Pancreas (tissue), 10 donors: ENCODE results near the gene MTFR1L. TPM values are rescaled to one million over a fixed set of nuclear protein-coding genes. Genes with fewer than 3 reads are reported as not detected.

Source experiments
- ATAC-seq, 4 donors: fragments of 200-7000 bp; cut with Tn5 transposase; one replicate each; pipeline versions ENCODE4 v1.8.0 to v1.9.1; 2020; ENCODE audit warnings: mild to moderate bottlenecking in 4 of 4, moderate library complexity in 4 of 4
- DNase-seq, 6 donors: peaks; one replicate each; pipeline ENCODE4 v3.0.0-alpha.2; 2020
- FAIRE-seq: peaks from 2 replicates; lab custom pipeline; 2012; peaks lifted over from hg19 to GRCh38; lab: Jason Lieb, UNC
- H3K27ac ChIP-seq, 4 donors: fragments of 200-600 bp; sonication (generic); 1 replicate in 3 of 4; 2 replicates in 1 of 4; pipeline versions ENCODE4 v1.5.0 to v1.8.0; 2020
- H3K27me3 ChIP-seq, 4 donors: fragments of 200-600 bp; one replicate each; pipeline ENCODE4 v1.8.0; 2021
- H3K36me3 ChIP-seq, 3 donors: fragments of 200-600 bp; sonication (generic) in 1 of 3; one replicate each; pipeline versions ENCODE4 v1.5.0 to v1.8.0; 2020 to 2021
- H3K4me1 ChIP-seq, 3 donors: fragments of 200-600 bp; one replicate each; pipeline ENCODE4 v1.8.0; 2021
- H3K4me3 ChIP-seq, 4 donors: fragments of 200-600 bp; sonication (generic) in 2 of 4; one replicate each; pipeline versions ENCODE4 v1.5.0 to v1.8.0; 2020 to 2021
- H3K9me3 ChIP-seq, 4 donors: fragments of 200-600 bp; one replicate each; pipeline ENCODE4 v1.8.0; 2021
- CTCF ChIP-seq, 4 donors: fragments of 200-600 bp; sonication (generic) in 3 of 4; IDR thresholded peaks; one replicate each; pipeline versions ENCODE4 v1.5.0 to v1.8.0; 2021; ENCODE audit warnings: antibody characterized with exemption in 4 of 4
- WGBS, 2 donors: extraction: QIAGEN DNeasy Blood & Tissue Kit; methylation state at CpG; one replicate each; pipeline ENCODE4 v1.1.7; 2013; 5-methylcytosine and 5-hydroxymethylcytosine counted together
- intact Hi-C, 3 donors: fragments of 100-400 bp; cut with DNase I; formaldehyde crosslinking; loops; one replicate each; pipeline versions ENCODE4 v1.11.1 to v1.14.2; 2022
- polyA plus RNA-seq, 2 donors: library from polyadenylated mRNA; stranded (reverse); fragments of 200-250 nt; gene quantifications; one replicate each; pipeline ENCODE4 v1.2.3, GENCODE V29; 2013
- total RNA-seq, 6 donors: library from RNA; stranded (reverse); fragmentation: NEBNext Ultra II Directional in 4 of 6; extraction: Animal tissue kit (Norgen Biotek cat#: 25700) in 4 of 6; gene quantifications; one replicate each; pipeline versions ENCODE4 v1.2.1 to v1.2.4, GENCODE V29; 2021 to 2023
- donor health status: healthy with polysubstance abuse.
- donor health status: DM: no; HTN: no; CAD: no; lungs with moderate emphysema.
- donor health status: DM: no; HTN: no; CAD: no.
- donor health status: control.
- donor health status: control.
- donor health status: Bipolar disorder and iron deficiency.
- donor health status: DM: yes; HTN: yes; CAD: no.
- donor health status: DM: no; HTN: no; CAD: no.
- donor health status: DM: no; HTN: no; CAD: no.
- donor health status: DM: yes; HTN: yes; CAD: no.

MTFR1L gene
- total and polyA plus RNA-seq, 8 donors = 24.0 to 59.6 (median 27.5) TPM

- Histone ChIP-seq H3K4me3 (no peak overlapping the region), H3K36me3 (peaks cover 0 to 15% (median 5%) of the 10 kb centered on the region in 3 donors), H3K4me1 (peaks cover 16 to 19% (median 18%) of the 10 kb centered on the region in 3 donors), H3K9me3 (no peaks in the 10 kb centered on the region), H3K27me3 (no peaks in the 10 kb centered on the region), H3K27ac (peak overlapping the region in 1 of 4 donors; percentile 94)
- 35 to 37% methylated on average over 8 of the region's 8 CpGs for WGBS, 2 donors
- FAIRE-seq (no peak), ATAC-seq (no peak), DNase-seq (peak in 1 of 6 donors; percentile 49)
- intact Hi-C loops = loop anchor here in 1 of 3 donors (10.0 kb wide), 1 partner anchor 413 kb away; no protein-coding TSS in a partner anchor
- TF ChIP-seq CTCF (IDR thresholded peaks at IDR 0.05) = no peak
These were observed 1.8 kb upstream of the MTFR1L start for GRCh38 chr1:25817840-25818501.

- intact Hi-C loops = loop anchor here in 1 of 3 donors (10.0 kb wide), 1 partner anchor 414 kb away; no protein-coding TSS in a partner anchor
- FAIRE-seq = no peak
- Histone ChIP-seq H3K4me3 (peak overlapping the region in 2 of 4 donors; percentile 74 to 97), H3K27me3 (no peaks in the 10 kb centered on the region), H3K27ac (peak overlapping the region in 2 of 4 donors; percentile 52 to 94), H3K36me3 (peaks cover 0 to 12% (median 5%) of the 10 kb centered on the region in 3 donors), H3K4me1 (peaks cover 16 to 19% (median 18%) of the 10 kb centered on the region in 3 donors), H3K9me3 (no peaks in the 10 kb centered on the region)
- WGBS, 2 donors = 20 to 21% methylated on average over 6 of the region's 6 CpGs
- DNase-seq = no peak
- no peak for ATAC-seq
- no peak for TF ChIP-seq CTCF (IDR thresholded peaks at IDR 0.05)
These were observed 1.2 kb upstream of the MTFR1L start for GRCh38 chr1:25818569-25818968.

- WGBS, 2 donors = 1% methylated on average over 66 to 67 of the region's 67 CpGs
- ATAC-seq = peak; percentile 32 to 65 (median 50)
- Histone ChIP-seq H3K4me3 (peak overlapping the region; percentile 74 to 97 (median 86)), H3K27me3 (no peaks in the 10 kb centered on the region), H3K4me1 (peaks cover 16 to 19% (median 18%) of the 10 kb centered on the region in 3 donors), H3K9me3 (no peaks in the 10 kb centered on the region), H3K36me3 (peaks cover 0 to 2% (median 0%) of the 10 kb centered on the region in 3 donors), H3K27ac (peak overlapping the region; percentile 91 to 95 (median 92))
- TF ChIP-seq CTCF (IDR thresholded peaks at IDR 0.05) = no peak
- FAIRE-seq = no peak
- peak in 3 of 6 donors; percentile 53 to 84 (median 59) for DNase-seq
- intact Hi-C loops = no loop called here
These were observed 725 bp downstream of the MTFR1L start for GRCh38 chr1:25820247-25821111.

GRCh38 chr1:25821112-25821476, 1.3 kb downstream of the MTFR1L start:
- intact Hi-C loops = no loop called here
- DNase-seq (no peak), ATAC-seq (no peak), FAIRE-seq (no peak)
- Histone ChIP-seq H3K4me1 (peaks cover 16 to 19% (median 18%) of the 10 kb centered on the region in 3 donors), H3K9me3 (no peaks in the 10 kb centered on the region), H3K27ac (peak overlapping the region in 2 of 4 donors; percentile 94 to 95), H3K4me3 (peak overlapping the region; percentile 74 to 97 (median 86)), H3K27me3 (no peaks in the 10 kb centered on the region), H3K36me3 (no peaks in the 10 kb centered on the region)
- TF ChIP-seq CTCF (IDR thresholded peaks at IDR 0.05) = no peak
- 20 to 33% methylated on average over 10 of the region's 10 CpGs for WGBS, 2 donors
